Stimulated activated CD8-positive, alpha-beta memory T cell treated with anti-CD3 and anti-CD28 coated beads, Interleukin-2, amount 100 ng/mL, for 48 hours (primary cell): ENCODE results near the gene SORCS1.

Experiments used
- DNase-seq, 2 donors: peaks; one replicate each; pipeline ENCODE4 v3.0.0-alpha.2; 2020; ENCODE audit warnings: low read depth in 2 of 2

The SORCS1 gene

GRCh38 chr10:106992055-106992454 lies 172.5 kb downstream of the SORCS1 start:
- no peak for DNase-seq

- no peak for DNase-seq
Measured at GRCh38 chr10:106991091-106991490, 173.4 kb downstream of the SORCS1 start.

- no peak for DNase-seq
Measured at GRCh38 chr10:106987362-106987761, 177.1 kb downstream of the SORCS1 start.

GRCh38 chr10:106982268-106982667 lies 182.2 kb downstream of the SORCS1 start:
- no peak for DNase-seq

GRCh38 chr10:106981452-106982075 lies 182.9 kb downstream of the SORCS1 start:
- DNase-seq = no peak

- DNase-seq = no peak
Measured at GRCh38 chr10:106980495-106981451, 183.7 kb downstream of the SORCS1 start.

- no peak for DNase-seq
Measured at GRCh38 chr10:106978756-106979155, 185.8 kb downstream of the SORCS1 start.

GRCh38 chr10:106973716-106974115 lies 190.8 kb downstream of the SORCS1 start:
- DNase-seq = no peak

GRCh38 chr10:106973288-106973687 lies 191.2 kb downstream of the SORCS1 start:
- DNase-seq = no peak

- no peak for DNase-seq
Measured at GRCh38 chr10:106972381-106972780, 192.1 kb downstream of the SORCS1 start.

GRCh38 chr10:106971411-106971831 lies 193.1 kb downstream of the SORCS1 start:
- no peak for DNase-seq

- no peak for DNase-seq
Measured at GRCh38 chr10:106967452-106967851, 197.1 kb downstream of the SORCS1 start.

- DNase-seq = no peak
Measured at GRCh38 chr10:106960812-106961211, 203.7 kb downstream of the SORCS1 start.

GRCh38 chr10:106959521-106959920 lies 205.0 kb downstream of the SORCS1 start:
- no peak for DNase-seq

GRCh38 chr10:106958589-106959361 lies 205.7 kb downstream of the SORCS1 start:
- no peak for DNase-seq

- DNase-seq = no peak
Measured at GRCh38 chr10:106957823-106958588, 206.5 kb downstream of the SORCS1 start.

- DNase-seq = no peak
Measured at GRCh38 chr10:106956216-106956915, 208.1 kb downstream of the SORCS1 start.

GRCh38 chr10:106955133-106955532 lies 209.4 kb downstream of the SORCS1 start:
- no peak for DNase-seq

- no peak for DNase-seq
Measured at GRCh38 chr10:106952033-106952432, 212.5 kb downstream of the SORCS1 start.

- no peak for DNase-seq
Measured at GRCh38 chr10:106949680-106950478, 214.6 kb downstream of the SORCS1 start.
